Lung (tissue), 12 donors: ENCODE measurements around the gene AGT. TPM values are rescaled to one million over a fixed set of nuclear protein-coding genes. Genes with fewer than 3 reads are reported as not detected.

Experiments
- ATAC-seq: fragments of 200-7000 bp; cut with Tn5 transposase; one replicate; pipeline ENCODE4 v1.9.1; 2020; ENCODE audit warnings: moderate number of reproducible peaks; ENCODE audit not compliant: insufficient read depth, low FRiP score
- DNase-seq, 3 donors: peaks; one replicate each; pipeline ENCODE4 v3.0.0-alpha.2; 2013 to 2017
- H3K27ac ChIP-seq, 2 donors: one replicate each; pipeline ENCODE4 v1.5.1; 2013; ENCODE audit warnings: mild to moderate bottlenecking in 2 of 2, moderate library complexity in 2 of 2, control low read depth in 1 of 2, inconsistent platforms in 1 of 2, low read depth in 1 of 2, low read length in 1 of 2
- H3K27me3 ChIP-seq, 3 donors: one replicate each; pipeline ENCODE4 v1.5.1; 2013; ENCODE audit warnings: low read length in 2 of 3; ENCODE audit not compliant: control insufficient read depth in 3 of 3, insufficient read depth in 3 of 3
- H3K36me3 ChIP-seq, 4 donors: one replicate each; pipeline ENCODE4 v1.5.1; 2013; ENCODE audit warnings: low read length in 4 of 4, mild to moderate bottlenecking in 1 of 4, moderate library complexity in 1 of 4; ENCODE audit not compliant: control insufficient read depth in 4 of 4, insufficient read depth in 4 of 4
- H3K4me1 ChIP-seq, 5 donors: one replicate each; pipeline ENCODE4 v1.5.1; 2013; ENCODE audit warnings: low read length in 5 of 5, mild to moderate bottlenecking in 2 of 5, moderate library complexity in 1 of 5; ENCODE audit not compliant: control insufficient read depth in 5 of 5, insufficient read depth in 5 of 5
- H3K4me3 ChIP-seq: one replicate; pipeline ENCODE4 v1.5.1; 2013; ENCODE audit warnings: mild to moderate bottlenecking, control low read depth, moderate library complexity
- H3K9ac ChIP-seq, 2 donors: one replicate each; pipeline ENCODE4 v1.5.1; 2013; ENCODE audit warnings: low read length in 2 of 2, control low read depth in 1 of 2; ENCODE audit not compliant: insufficient read depth in 1 of 2
- H3K9me3 ChIP-seq, 4 donors: one replicate each; pipeline ENCODE4 v1.5.1; 2013; ENCODE audit warnings: low read length in 3 of 4, mild to moderate bottlenecking in 1 of 4, moderate library complexity in 1 of 4; ENCODE audit not compliant: control insufficient read depth in 4 of 4, insufficient read depth in 3 of 4
- WGBS, 2 donors: extraction: QIAGEN DNeasy Blood & Tissue Kit; methylation state at CpG; one replicate each; pipeline ENCODE4 v1.1.7; 2013; 5-methylcytosine and 5-hydroxymethylcytosine counted together
- polyA plus RNA-seq, 2 donors: library from polyadenylated mRNA; stranded (reverse); fragments of 200-250 nt; gene quantifications; one replicate each; pipeline ENCODE4 v1.2.1, GENCODE V29; 2013
- total RNA-seq, 2 donors: library from RNA; depleted of rRNA in 1 of 2; stranded (reverse); fragments of >200 nt in 1 of 2; gene quantifications; one replicate each; pipeline ENCODE4 v1.2.1, GENCODE V29; 2014 to 2021
- TF ChIP-seq, protein P1 (sequence below): IDR thresholded peaks from 2 replicates; pipeline ENCODE4 v1.5.1; 2012; ENCODE audit warnings: mild to moderate bottlenecking; ENCODE audit errors: control extremely low read depth, extremely low read depth
- donor health status: control.
- donor health status: control.
- donor health status: Bipolar disorder and iron deficiency.
- donor health status: healthy.
- donor health status: DM: yes; HTN: yes; CAD: no.

AGT gene
- total and polyA plus RNA-seq, 4 donors: 1.7 to 3.5 (median 1.9) TPM

DNA sequence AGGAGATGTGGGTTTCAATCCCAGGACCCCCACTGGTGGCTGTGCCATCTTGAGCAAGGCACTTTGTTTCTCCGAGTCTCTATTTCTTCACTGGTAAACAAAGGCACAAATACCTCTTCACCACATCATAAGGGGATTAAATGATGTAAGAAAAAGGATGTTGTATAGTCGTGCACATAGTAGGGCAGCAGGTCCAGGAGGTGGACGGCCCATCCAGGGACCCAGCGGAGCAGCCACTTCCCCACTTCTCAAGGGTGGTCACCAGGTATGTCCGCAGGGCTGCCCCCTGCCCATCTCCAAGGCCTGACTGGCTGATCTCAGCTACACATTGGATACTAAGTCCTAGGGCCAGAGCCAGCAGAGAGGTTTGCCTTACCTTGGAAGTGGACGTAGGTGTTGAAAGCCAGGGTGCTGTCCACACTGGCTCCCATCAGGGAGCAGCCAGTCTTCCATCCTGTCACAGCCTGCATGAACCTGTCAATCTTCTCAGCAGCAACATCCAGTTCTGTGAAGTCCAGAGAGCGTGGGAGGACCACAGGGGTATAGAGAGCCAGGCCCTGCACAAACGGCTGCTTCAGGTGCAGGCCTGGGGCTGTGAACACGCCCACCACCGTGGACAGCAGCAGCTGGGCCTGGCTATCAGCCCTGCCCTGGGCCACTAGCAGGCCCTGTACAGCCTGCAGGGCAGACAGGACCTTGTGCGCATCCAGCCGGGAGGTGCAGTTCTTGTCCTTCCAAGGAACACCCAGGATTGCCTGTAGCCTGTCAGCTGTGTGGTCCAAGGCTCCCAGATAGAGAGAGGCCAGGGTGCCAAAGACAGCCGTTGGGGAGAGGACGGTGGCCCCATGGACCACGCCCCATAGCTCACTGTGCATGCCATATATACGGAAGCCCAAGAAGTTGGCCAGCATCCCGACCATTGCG lies 4.0 kb downstream of the AGT start:
- ATAC-seq: no peak

DNA sequence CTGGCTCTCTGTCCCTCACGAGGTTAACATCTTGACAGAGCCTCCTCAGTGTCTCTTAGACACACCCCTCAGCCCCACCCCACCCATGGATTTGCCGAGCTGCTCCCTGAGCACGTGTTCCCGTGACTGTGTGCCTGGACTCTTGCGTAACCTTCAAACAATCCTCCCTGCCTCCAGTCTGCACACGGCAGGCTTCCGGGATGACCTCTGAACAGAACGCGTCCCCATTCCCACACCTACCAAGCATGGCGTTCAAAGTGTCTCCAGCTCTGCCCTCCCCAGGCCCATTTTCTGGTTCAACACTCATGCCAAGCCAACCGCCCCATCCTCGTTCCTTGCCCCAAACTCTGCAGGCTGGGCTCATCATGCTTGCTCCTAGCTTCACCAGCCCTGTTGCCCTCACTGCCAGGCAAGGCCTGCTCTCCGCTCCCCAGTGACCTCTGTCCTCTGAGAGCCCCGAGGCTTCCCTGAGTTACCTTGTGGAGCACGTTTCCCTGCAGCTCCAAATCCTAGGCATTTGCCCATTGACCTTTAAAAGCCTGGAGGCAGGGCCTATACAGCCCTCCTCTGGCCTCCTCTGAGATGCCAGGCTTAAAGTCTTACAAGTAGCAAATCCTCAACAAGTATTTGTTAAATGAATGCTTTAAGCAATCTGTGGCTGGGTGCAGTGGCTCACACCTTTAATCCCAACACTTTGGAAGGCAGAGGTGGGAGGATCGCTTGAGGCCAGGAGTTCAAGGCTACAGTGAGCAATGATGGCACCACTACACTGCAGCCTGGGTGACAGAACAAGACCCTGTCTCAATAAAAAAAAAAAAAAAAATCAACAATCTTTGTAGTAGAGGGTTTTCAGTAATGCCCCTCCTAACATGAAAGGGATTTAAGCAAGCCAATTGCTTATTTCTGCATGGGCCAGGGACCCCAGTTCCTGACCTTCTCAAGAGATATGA lies 5.0 kb downstream of the AGT start:
- H3K4me1 ChIP-seq: peaks cover 0 to 6% (median 3%) of the 10 kb centered on the region in 5 donors
- H3K36me3 ChIP-seq: no peaks in the 10 kb centered on the region
- H3K27me3 ChIP-seq: no peaks in the 10 kb centered on the region
- 75 to 81% methylated on average over 16 of the region's 16 CpGs for WGBS, 2 donors
- no peak overlapping the region for H3K27ac ChIP-seq
- H3K9me3 ChIP-seq: no peaks in the 10 kb centered on the region
- H3K4me3 ChIP-seq: no peak overlapping the region
- H3K9ac ChIP-seq: no peak overlapping the region
- no peak for ATAC-seq
- DNase-seq: no peak
- TF ChIP-seq, protein P1, sequence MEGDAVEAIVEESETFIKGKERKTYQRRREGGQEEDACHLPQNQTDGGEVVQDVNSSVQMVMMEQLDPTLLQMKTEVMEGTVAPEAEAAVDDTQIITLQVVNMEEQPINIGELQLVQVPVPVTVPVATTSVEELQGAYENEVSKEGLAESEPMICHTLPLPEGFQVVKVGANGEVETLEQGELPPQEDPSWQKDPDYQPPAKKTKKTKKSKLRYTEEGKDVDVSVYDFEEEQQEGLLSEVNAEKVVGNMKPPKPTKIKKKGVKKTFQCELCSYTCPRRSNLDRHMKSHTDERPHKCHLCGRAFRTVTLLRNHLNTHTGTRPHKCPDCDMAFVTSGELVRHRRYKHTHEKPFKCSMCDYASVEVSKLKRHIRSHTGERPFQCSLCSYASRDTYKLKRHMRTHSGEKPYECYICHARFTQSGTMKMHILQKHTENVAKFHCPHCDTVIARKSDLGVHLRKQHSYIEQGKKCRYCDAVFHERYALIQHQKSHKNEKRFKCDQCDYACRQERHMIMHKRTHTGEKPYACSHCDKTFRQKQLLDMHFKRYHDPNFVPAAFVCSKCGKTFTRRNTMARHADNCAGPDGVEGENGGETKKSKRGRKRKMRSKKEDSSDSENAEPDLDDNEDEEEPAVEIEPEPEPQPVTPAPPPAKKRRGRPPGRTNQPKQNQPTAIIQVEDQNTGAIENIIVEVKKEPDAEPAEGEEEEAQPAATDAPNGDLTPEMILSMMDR: no peak

More for the DNA sequence above, 4.0 kb downstream of the AGT start:
- TF ChIP-seq, protein P1: no peak
- Histone ChIP-seq H3K36me3 (no peaks in the 10 kb centered on the region), H3K27me3 (no peaks in the 10 kb centered on the region), H3K4me1 (peaks cover 0 to 12% (median 6%) of the 10 kb centered on the region in 5 donors), H3K9ac (no peak overlapping the region), H3K9me3 (no peaks in the 10 kb centered on the region), H3K27ac (no peak overlapping the region), H3K4me3 (no peak overlapping the region)
- WGBS, 2 donors: 84 to 91% methylated on average over 18 of the region's 18 CpGs
- no peak for DNase-seq

DNA sequence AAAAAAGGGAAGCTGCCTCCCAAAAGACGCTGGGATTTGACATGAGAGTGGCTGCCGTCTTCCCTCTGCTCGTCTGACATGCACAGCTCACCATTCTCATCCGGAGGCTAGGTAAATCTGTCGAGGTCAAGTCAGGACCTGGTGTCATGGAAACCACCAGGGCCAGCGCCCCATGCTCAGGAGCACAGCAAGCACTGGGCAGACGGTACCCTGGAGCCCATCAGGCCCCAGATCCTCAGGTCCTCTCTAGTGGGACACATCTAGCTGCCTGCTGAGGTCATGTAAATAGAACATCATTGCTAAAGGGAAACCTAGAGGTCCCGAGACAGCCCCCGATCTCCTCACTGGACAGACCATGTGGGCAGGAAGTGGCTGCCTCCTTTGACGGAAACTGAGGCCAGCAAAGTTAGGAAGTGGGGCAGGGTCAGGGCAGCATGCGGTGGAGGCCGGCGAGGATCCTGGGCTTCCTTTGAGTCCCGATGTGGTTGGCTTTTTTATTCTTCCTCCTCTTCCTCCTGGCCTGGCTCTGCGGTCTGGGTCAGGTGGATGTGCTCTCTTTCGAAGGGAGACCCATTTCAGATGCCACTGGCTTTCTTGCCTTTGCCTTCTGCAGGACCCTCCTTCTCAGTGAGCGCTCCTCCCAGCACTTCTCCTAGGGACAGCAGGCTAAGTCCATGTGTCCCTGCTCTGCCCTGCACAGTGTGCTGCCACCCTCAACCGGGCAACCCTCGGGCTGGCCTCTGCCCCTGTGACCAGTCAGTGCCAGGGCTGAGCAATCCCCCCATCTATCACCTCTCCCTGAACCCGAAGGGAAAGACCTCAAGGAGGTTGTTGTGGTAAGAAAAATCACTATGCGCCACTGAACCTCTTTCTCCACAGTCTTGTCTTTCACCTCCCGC lies 5.9 kb downstream of the AGT start:
- no peaks in the 10 kb centered on the region for H3K27me3 ChIP-seq
- WGBS, 2 donors: 53 to 56% methylated on average over 22 of the region's 22 CpGs
- no peak for DNase-seq
- H3K4me1 ChIP-seq: peaks cover 0 to 3% (median 0%) of the 10 kb centered on the region in 5 donors
- no peak for ATAC-seq
- H3K27ac ChIP-seq: no peak overlapping the region
- H3K4me3 ChIP-seq: no peak overlapping the region
- TF ChIP-seq, protein P1: no peak
- H3K9ac ChIP-seq: no peak overlapping the region
- H3K9me3 ChIP-seq: no peaks in the 10 kb centered on the region
- H3K36me3 ChIP-seq: no peaks in the 10 kb centered on the region
